HepG2 (cell line): ENCODE results near the gene TMEM164. TPM values are rescaled to one million over a fixed set of nuclear protein-coding genes. Genes with fewer than 3 reads are reported as not detected.

ENCODE experiments used
- ATAC-seq: fragments of 200-7000 bp; cut with Tn5 transposase; 3 replicates; pipeline ENCODE4 v1.9.1; 2020; ENCODE audit warnings: mild to moderate bottlenecking, moderate library complexity
- BruUV-seq: library from RNA; stranded (reverse); fragments of 400-500 nt; replicated peaks from 2 replicates; lab custom pipeline; 2021; lab: Mats Ljungman, UMichigan
- CTCF ChIA-PET: fragments of 300-600 bp; formaldehyde crosslinking; extraction: SDS; loops from one replicate; lab custom pipeline; 2021; ENCODE audit warnings: low total read pairs, inconsistent platforms, low intra/inter-chr PET ratio; lab: Yijun Ruan, JAX
- POLR2A ChIA-PET: fragments of 350-600 bp; sonication (Branson Sonifier 250); formaldehyde crosslinking; loops from one replicate; lab custom pipeline; 2020; ENCODE audit warnings: antibody characterized with exemption, inconsistent platforms; lab: Yijun Ruan, JAX
- DNase-seq: peaks from one replicate; pipeline ENCODE4 v3.0.0-alpha.2; 2015; ENCODE audit warnings: low spot score
- FAIRE-seq: peaks from 3 replicates; lab custom pipeline; 2011; peaks lifted over from hg19 to GRCh38; lab: Jason Lieb, UNC
- H2AFZ ChIP-seq: one replicate; pipeline ENCODE4 v1.6.1; 2011; ENCODE audit warnings: low read length, inconsistent platforms
- H3K27ac ChIP-seq: fragments of 300-600 bp; 3 replicates; pipeline ENCODE4 v1.8.0; 2011; ENCODE audit warnings: mixed run types, mild to moderate bottlenecking, mixed read lengths, low read length, inconsistent platforms; ENCODE audit not compliant: insufficient read depth; ENCODE audit errors: extremely low read length
- H3K27me3 ChIP-seq, 2 experiments: fragments of 200-600 bp in 1 of 2; 2 replicates in 1 of 2; 3 replicates in 1 of 2; pipeline versions ENCODE4 v1.6.0 to v1.8.0; 2011; ENCODE audit warnings: low read length in 2 of 2, mild to moderate bottlenecking in 2 of 2, moderate library complexity in 2 of 2, inconsistent platforms in 1 of 2; ENCODE audit not compliant: insufficient read depth in 2 of 2, control insufficient read depth in 1 of 2
- H3K36me3 ChIP-seq, 2 experiments: fragments of 200-600 bp in 1 of 2; replicated peaks in 1 of 2; 2 replicates in 1 of 2; 3 replicates in 1 of 2; pipeline versions ENCODE4 v1.5.1 to v1.8.0; 2011; ENCODE audit warnings: low read length in 2 of 2, inconsistent platforms in 1 of 2; ENCODE audit not compliant: insufficient read depth in 2 of 2, control insufficient read depth in 1 of 2
- H3K4me1 ChIP-seq: 2 replicates; pipeline ENCODE4 v1.5.1; 2012; ENCODE audit warnings: low read length, inconsistent platforms; ENCODE audit not compliant: insufficient read depth
- H3K4me2 ChIP-seq: 2 replicates; pipeline ENCODE4 v1.6.0; 2011; ENCODE audit warnings: low read depth, low read length, inconsistent platforms
- H3K4me3 ChIP-seq, 3 experiments: fragments of 200-600 bp in 1 of 3; sonication (generic), shearing (Covaris generic) in 1 of 3; replicated peaks in 1 of 3; 2 replicates each; pipeline ENCODE4 v1.5.1; 2011 to 2016; ENCODE audit warnings: low read length in 3 of 3, inconsistent platforms in 2 of 3, low read depth in 2 of 3, mild to moderate bottlenecking in 2 of 3, control low read depth in 1 of 3, mixed read lengths in 1 of 3; ENCODE audit not compliant: insufficient read depth in 1 of 3
- H3K79me2 ChIP-seq: one replicate; pipeline ENCODE4 v1.6.1; 2011; ENCODE audit warnings: low read length, inconsistent platforms; ENCODE audit not compliant: insufficient read depth
- H3K9ac ChIP-seq: 2 replicates; pipeline ENCODE4 v1.6.0; 2011; ENCODE audit warnings: mild to moderate bottlenecking, low read depth, low read length, inconsistent platforms; ENCODE audit not compliant: insufficient read depth
- H3K9me3 ChIP-seq: 2 replicates; pipeline ENCODE4 v1.5.1; 2012; ENCODE audit warnings: mild to moderate bottlenecking, low read length
- H4K20me1 ChIP-seq: 2 replicates; pipeline ENCODE4 v1.6.0; 2011; ENCODE audit warnings: inconsistent platforms, mild to moderate bottlenecking, low read length, moderate library complexity; ENCODE audit not compliant: insufficient read depth
- DNMT3B ChIP-seq: conservative IDR thresholded peaks from 2 replicates; pipeline ENCODE4 v1.6.1; 2016; ENCODE audit warnings: missing biosample characterization, control low read depth
- DPF2 ChIP-seq: sonication (generic); formaldehyde crosslinking; IDR thresholded peaks from 2 replicates; pipeline ENCODE4 v1.4.0; 2020; ENCODE audit warnings: mild to moderate bottlenecking, low read depth, missing genetic modification reagents, borderline replicate concordance
- MIXL1 ChIP-seq: IDR thresholded peaks from 2 replicates; pipeline ENCODE4 v1.6.1; 2016
- MTF2 ChIP-seq: sonication (generic); formaldehyde crosslinking; IDR thresholded peaks from 2 replicates; pipeline ENCODE4 v1.5.0; 2020; ENCODE audit warnings: missing genetic modification reagents, borderline replicate concordance
- SNAPC2 ChIP-seq: sonication (generic); formaldehyde crosslinking; IDR thresholded peaks from 2 replicates; pipeline ENCODE4 v1.8.1; 2022; ENCODE audit warnings: mild to moderate bottlenecking, missing genetic modification reagents
- WGBS: methylation state at CpG from one replicate; pipeline ENCODE4 v1.1.6; 2017; ENCODE audit warnings: low lambda C conversion rate; 5-methylcytosine and 5-hydroxymethylcytosine counted together
- in situ Hi-C: cut with HindIII; loops from 2 replicates; pipeline ENCODE4 v1.10.0; 2017; ENCODE audit warnings: low pct_unique_long_range_greater_than_20kb; ENCODE audit not compliant: extremely low pct_ligation_motif_present
- intact Hi-C: fragments of 100-400 bp; cut with micrococcal nuclease; formaldehyde crosslinking; loops from one replicate; pipeline ENCODE4 v1.10.0; 2022; ENCODE audit not compliant: unreplicated experiment
- polyA plus RNA-seq, 8 experiments: library from polyadenylated mRNA; depleted of rRNA in 3 of 8; stranded (reverse) in 7 of 8; unstranded in 1 of 8; fragments of >200 nt; fragmentation: Illumina TruSeq in 4 of 8; extraction: Trizol in 4 of 8; gene quantifications; 2 replicates each; pipeline versions ENCODE4 v1.2.1 to v1.2.3, GENCODE V29; 2011 to 2016; ENCODE audit warnings: low read depth in 4 of 8, missing spikeins in 1 of 8, mixed read lengths in 1 of 8; ENCODE audit not compliant: insufficient read depth in 1 of 8
- total RNA-seq, 5 experiments: library from RNA; depleted of rRNA; stranded (reverse); fragments of >200 nt; fragmentation: Illumina TruSeq; extraction: Trizol; gene quantifications; 2 replicates each; pipeline ENCODE4 v1.2.3, GENCODE V29; 2016; ENCODE audit warnings: low read depth in 1 of 5
- TF ChIP-seq, protein P1 (sequence below): sonication (generic); formaldehyde crosslinking; IDR thresholded peaks from 2 replicates; pipeline ENCODE4 v1.4.0; 2020; ENCODE audit warnings: missing genetic modification reagents, mild to moderate bottlenecking, borderline replicate concordance

Gene TMEM164
- total and polyA plus RNA-seq, 2 of the 13 experiments (the other 11 are each of a cell fraction or from before 2014, with no cell fraction given), result 5.8 to 13.2 TPM

DNA sequence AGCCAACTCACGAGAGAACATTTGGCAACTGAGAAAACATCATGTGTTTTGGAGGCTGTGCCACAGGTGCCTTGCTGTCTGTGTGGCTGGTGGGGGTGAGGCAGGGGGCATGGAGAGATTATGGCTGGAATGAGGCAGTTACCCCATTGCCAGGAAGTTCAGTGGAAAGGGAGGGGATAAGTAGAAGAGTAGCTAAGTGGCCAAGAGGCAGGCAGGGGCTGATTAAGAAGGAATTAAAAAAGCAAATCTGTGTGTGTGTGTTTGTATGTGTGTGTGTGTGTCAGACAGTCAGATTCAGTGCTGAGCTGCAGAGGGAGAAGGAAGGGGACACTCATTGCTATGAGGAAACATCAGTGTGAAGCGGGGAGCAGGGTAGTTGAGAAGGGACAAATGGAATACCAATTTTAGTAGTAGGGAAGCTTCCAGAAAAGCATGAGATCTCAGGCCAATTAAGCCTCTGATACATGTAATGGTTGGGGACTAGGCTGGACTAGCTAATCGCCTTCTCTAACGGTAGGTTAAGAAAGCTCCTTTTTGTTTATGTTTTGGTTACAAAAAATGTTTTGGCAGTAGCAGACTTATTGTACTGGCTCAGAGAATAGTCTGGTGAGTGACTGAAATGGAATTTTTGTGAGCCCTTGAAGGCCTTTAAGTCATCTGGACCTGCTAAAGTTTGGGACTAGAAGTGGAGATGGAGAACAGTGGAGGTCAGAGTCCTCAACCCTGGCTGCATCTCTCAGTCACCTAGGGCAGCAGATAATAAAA lies 18.5 kb downstream of the TMEM164 start:
- DNase-seq (no peak), FAIRE-seq (no peak), ATAC-seq (no peak)
- H4K20me1 ChIP-seq, result no peaks in the 10 kb centered on the region
- no peak overlapping the region for H3K27ac ChIP-seq
- H3K4me3 ChIP-seq, result no peak overlapping the region
- no peaks in the 10 kb centered on the region for H3K36me3 ChIP-seq
- H3K27me3 ChIP-seq, result no peaks in the 10 kb centered on the region
- in situ Hi-C loops, result no loop called here
- H3K9me3 ChIP-seq, result no peaks in the 10 kb centered on the region
- H3K4me2 ChIP-seq, result no peak overlapping the region
- ChIA-PET CTCF (no interaction called here), POLR2A (no interaction called here)
- H3K4me1 ChIP-seq, result no peaks in the 10 kb centered on the region
- no peak overlapping the region for H3K9ac ChIP-seq
- no peaks in the 10 kb centered on the region for H3K79me2 ChIP-seq
- no peak overlapping the region for H2AFZ ChIP-seq
- intact Hi-C loops, result no loop called here
- TF ChIP-seq MTF2, result no peak
- no peak for TF ChIP-seq DPF2 (CRISPR knock-in tag)
- no peak for TF ChIP-seq MIXL1 (CRISPR knock-in tag)
- TF ChIP-seq DNMT3B (CRISPR knock-in tag), result no peak
- no peak for TF ChIP-seq SNAPC2 (CRISPR knock-in tag)
- TF ChIP-seq, protein P1, sequence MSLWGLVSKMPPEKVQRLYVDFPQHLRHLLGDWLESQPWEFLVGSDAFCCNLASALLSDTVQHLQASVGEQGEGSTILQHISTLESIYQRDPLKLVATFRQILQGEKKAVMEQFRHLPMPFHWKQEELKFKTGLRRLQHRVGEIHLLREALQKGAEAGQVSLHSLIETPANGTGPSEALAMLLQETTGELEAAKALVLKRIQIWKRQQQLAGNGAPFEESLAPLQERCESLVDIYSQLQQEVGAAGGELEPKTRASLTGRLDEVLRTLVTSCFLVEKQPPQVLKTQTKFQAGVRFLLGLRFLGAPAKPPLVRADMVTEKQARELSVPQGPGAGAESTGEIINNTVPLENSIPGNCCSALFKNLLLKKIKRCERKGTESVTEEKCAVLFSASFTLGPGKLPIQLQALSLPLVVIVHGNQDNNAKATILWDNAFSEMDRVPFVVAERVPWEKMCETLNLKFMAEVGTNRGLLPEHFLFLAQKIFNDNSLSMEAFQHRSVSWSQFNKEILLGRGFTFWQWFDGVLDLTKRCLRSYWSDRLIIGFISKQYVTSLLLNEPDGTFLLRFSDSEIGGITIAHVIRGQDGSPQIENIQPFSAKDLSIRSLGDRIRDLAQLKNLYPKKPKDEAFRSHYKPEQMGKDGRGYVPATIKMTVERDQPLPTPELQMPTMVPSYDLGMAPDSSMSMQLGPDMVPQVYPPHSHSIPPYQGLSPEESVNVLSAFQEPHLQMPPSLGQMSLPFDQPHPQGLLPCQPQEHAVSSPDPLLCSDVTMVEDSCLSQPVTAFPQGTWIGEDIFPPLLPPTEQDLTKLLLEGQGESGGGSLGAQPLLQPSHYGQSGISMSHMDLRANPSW (CRISPR knock-in tag), result no peak
- WGBS, result 87% methylated on average over 4 of the region's 4 CpGs
- BruUV-seq, result no TSS peak
